ENCODE measurements around the gene ABHD17C. TPM values are rescaled to one million over a fixed set of nuclear protein-coding genes. Genes with fewer than 3 reads are reported as not detected.
"Not testable (repeated sequence)": the region's sequence is repeated elsewhere in the genome, so short reads cannot be mapped to it uniquely, and the experiment has no call there.

Gene ABHD17C
- total RNA-seq = 1 to 10 TPM; 2.0 to 5.5 (median 3.0) TPM
- long read RNA-seq = 0 reads

DNA sequence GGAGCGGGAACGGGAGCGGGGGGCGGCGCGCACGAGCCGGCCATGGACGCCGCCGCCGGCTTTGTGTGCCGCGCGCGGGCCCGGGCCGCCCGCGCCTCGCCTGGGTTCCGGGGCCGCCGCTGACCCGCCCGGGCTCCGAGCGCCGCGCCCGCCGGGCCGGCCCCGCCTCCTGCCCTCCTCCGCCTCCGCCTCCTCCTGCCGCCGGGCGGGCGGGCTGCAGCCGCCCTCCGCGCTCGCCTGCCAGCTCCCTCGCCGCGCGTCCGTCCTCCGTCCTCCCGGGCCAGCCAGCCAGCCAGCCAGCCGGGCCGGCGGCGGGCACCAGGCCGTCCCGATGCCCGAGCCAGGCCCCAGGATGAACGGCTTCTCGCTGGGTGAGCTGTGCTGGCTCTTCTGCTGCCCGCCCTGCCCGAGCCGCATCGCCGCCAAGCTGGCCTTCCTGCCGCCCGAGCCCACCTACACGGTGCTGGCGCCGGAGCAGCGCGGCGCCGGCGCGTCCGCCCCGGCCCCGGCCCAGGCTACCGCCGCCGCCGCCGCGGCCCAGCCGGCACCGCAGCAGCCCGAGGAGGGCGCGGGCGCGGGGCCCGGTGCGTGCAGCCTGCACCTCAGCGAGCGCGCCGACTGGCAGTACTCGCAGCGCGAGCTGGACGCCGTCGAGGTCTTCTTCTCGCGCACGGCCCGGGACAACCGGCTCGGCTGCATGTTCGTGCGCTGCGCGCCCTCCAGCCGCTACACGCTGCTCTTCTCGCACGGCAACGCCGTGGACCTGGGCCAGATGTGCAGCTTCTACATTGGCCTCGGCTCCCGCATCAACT lies at the start of gene ABHD17C:
Gene ABHD17C, plus strand, starts transcription at position 212 of the 812 bp plus-strand sequence. Its CDS starts 120 bp downstream, at position 332.
- TF ChIP-seq POLR2A (IDR thresholded peaks at IDR 0.05) = peak; percentile 38
- TF ChIP-seq, protein P1, sequence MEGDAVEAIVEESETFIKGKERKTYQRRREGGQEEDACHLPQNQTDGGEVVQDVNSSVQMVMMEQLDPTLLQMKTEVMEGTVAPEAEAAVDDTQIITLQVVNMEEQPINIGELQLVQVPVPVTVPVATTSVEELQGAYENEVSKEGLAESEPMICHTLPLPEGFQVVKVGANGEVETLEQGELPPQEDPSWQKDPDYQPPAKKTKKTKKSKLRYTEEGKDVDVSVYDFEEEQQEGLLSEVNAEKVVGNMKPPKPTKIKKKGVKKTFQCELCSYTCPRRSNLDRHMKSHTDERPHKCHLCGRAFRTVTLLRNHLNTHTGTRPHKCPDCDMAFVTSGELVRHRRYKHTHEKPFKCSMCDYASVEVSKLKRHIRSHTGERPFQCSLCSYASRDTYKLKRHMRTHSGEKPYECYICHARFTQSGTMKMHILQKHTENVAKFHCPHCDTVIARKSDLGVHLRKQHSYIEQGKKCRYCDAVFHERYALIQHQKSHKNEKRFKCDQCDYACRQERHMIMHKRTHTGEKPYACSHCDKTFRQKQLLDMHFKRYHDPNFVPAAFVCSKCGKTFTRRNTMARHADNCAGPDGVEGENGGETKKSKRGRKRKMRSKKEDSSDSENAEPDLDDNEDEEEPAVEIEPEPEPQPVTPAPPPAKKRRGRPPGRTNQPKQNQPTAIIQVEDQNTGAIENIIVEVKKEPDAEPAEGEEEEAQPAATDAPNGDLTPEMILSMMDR (IDR thresholded peaks at IDR 0.05) = no peak
- peaks cover 0 to 17% (median 2%) of the 10 kb centered on the region in 4 donors for H3K4me1 ChIP-seq
- WGBS (ENCODE audit: insufficient coverage, low coverage, low lambda C conversion rate, missing lambda C conversion rate) = 4% methylated on average over 5 of the region's 122 CpGs
- intact Hi-C loops (cut with DNase I) = no loop called here
- H3K27me3 ChIP-seq = no peaks in the 10 kb centered on the region
- H3K4me3 ChIP-seq = peak within 1 kb of the TSS; percentile 65 to 80 (median 72)
- no peaks in the 10 kb centered on the region for H3K36me3 ChIP-seq
- peak; percentile 80 to 95 (median 92) for ATAC-seq
- H3K9me3 ChIP-seq = no peaks in the 10 kb centered on the region
- DNase-seq = peak; percentile 80 to 82 (median 81)
- H3K27ac ChIP-seq = peak within 1 kb of the TSS; percentile 28 to 48 (median 44)

DNA sequence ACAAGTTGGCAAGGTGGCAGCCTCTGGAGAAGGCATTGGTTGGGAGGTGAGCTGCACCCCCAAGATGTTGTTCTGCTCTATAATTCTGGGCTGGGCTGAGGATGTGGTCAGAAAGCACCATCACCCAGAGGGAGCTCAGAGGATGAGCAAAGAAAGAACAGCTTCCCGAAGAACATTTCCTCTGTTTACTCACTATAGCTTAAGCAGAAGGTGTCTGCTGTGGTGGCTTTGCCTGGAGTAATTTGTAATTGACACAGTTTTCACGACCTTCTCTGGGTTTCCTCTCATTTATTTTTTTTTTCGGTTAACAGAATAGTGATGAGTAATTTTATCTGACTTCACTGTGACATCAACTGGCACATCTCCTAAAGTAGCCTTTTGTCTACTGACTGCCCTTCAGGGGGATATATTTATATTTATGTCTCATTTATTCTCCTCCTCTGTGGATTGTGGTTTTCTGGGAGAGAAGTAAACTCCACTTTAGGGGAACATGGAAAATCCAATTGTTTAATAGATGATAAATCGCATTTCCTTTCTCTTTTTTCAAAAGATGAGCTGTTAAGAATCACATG lies 49.5 kb upstream of the ABHD17C start:
- TF ChIP-seq POLR2A (IDR thresholded peaks at IDR 0.05) = no peak
- TF ChIP-seq, protein P1 (IDR thresholded peaks at IDR 0.05) = no peak
- H3K27me3 ChIP-seq = no peaks in the 10 kb centered on the region
- 38% methylated on average over 4 of the region's 4 CpGs for WGBS (ENCODE audit: insufficient coverage, low coverage, low lambda C conversion rate, missing lambda C conversion rate)
- no peak overlapping the region for H3K4me3 ChIP-seq
- no peaks in the 10 kb centered on the region for H3K4me1 ChIP-seq
- H3K36me3 ChIP-seq = no peaks in the 10 kb centered on the region
- H3K9me3 ChIP-seq = no peaks in the 10 kb centered on the region
- ATAC-seq = no peak
- no peak for DNase-seq
- intact Hi-C loops (cut with DNase I) = no loop called here
- H3K27ac ChIP-seq = no peak overlapping the region

DNA sequence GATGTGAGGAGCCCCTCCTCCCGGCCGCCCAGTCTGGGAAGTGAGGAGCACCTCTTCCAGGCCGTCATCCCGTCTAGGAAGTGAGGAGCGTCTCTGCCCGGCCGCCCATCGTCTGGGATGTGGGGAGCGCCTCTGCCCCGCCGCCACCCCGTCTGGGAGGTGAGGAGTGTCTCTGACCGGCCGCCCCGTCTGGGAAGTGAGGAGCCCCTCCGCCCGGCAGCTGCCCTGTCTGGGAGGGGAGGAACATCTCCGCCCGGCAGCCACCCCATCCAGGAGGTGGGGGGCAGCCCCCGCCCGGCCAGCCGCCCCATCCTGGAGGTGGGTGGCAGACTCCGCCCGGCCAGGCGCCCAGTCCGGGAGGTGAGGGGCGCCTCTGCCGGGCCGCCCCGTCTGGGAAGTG lies 47.7 kb upstream of the ABHD17C start:
- H3K9me3 ChIP-seq; DNase-seq; H3K36me3 ChIP-seq; H3K27ac ChIP-seq; H3K27me3 ChIP-seq; H3K4me1 ChIP-seq; ATAC-seq; H3K4me3 ChIP-seq; intact Hi-C loops (cut with DNase I): not testable (repeated sequence)
- WGBS (ENCODE audit: insufficient coverage, low coverage, low lambda C conversion rate, missing lambda C conversion rate) = no CpG with 5 or more reads among the region's 30 CpGs

DNA sequence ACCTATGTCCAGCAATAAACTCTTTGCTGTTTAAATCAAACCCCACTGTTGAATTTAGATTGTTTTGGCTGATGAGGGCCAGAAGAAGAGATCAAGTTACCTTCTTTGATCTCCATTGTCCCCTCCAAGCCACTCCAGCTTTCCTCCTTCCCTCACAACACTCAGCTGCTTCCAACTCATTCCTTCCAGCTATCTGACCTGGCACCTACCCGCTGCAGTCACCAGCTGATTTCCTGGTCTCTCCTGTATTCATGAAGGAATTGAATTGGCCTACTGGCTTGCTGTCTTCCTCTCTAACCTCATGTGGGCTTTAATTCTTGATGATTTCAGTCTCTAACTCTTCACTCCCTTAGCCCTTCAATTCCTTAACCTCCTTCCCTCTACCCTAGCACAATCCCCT lies 40.8 kb upstream of the ABHD17C start:
- Histone ChIP-seq H3K27me3 (no peaks in the 10 kb centered on the region), H3K36me3 (no peaks in the 10 kb centered on the region), H3K27ac (no peak overlapping the region), H3K4me1 (no peaks in the 10 kb centered on the region), H3K9me3 (no peaks in the 10 kb centered on the region), H3K4me3 (no peak overlapping the region)
- TF ChIP-seq POLR2A (IDR thresholded peaks at IDR 0.05) = no peak
- TF ChIP-seq, protein P1 (IDR thresholded peaks at IDR 0.05) = no peak
- DNase-seq (no peak), ATAC-seq (no peak)
- intact Hi-C loops (cut with DNase I) = no loop called here
- WGBS (ENCODE audit: insufficient coverage, low coverage, low lambda C conversion rate, missing lambda C conversion rate) = no CpG with 5 or more reads among the region's 1 CpG

DNA sequence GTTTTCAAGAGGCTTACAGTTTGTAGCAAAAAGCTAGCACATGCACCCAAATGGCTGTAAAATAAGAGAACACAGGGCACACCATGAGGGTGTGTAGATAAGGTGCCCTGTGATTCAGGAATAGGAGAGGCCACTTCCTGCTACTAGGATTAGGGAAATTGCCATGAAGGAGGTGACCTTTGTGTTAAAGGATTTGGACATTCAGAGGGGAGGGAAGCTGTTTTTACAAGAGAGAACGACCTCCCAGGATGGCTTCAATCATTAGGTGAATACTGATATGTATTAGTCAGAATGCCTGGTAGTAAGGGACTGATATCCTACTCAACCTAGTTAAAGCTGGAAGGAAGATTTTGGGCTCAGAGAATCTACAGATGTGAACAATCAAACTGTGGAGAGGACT lies 35.7 kb upstream of the ABHD17C start:
- DNase-seq (no peak), ATAC-seq (no peak)
- 13% methylated on average over 1 of the region's 1 CpG for WGBS (ENCODE audit: insufficient coverage, low coverage, low lambda C conversion rate, missing lambda C conversion rate)
- Histone ChIP-seq H3K4me1 (no peaks in the 10 kb centered on the region), H3K27ac (no peak overlapping the region), H3K36me3 (no peaks in the 10 kb centered on the region), H3K4me3 (no peak overlapping the region), H3K27me3 (no peaks in the 10 kb centered on the region), H3K9me3 (no peaks in the 10 kb centered on the region)
- TF ChIP-seq POLR2A (IDR thresholded peaks at IDR 0.05) = no peak
- TF ChIP-seq, protein P1 (IDR thresholded peaks at IDR 0.05) = no peak
- intact Hi-C loops (cut with DNase I) = no loop called here

Data from right lobe of liver (tissue), 6 donors.